Measurements from ENCODE around the gene KIAA0586.

DNA sequence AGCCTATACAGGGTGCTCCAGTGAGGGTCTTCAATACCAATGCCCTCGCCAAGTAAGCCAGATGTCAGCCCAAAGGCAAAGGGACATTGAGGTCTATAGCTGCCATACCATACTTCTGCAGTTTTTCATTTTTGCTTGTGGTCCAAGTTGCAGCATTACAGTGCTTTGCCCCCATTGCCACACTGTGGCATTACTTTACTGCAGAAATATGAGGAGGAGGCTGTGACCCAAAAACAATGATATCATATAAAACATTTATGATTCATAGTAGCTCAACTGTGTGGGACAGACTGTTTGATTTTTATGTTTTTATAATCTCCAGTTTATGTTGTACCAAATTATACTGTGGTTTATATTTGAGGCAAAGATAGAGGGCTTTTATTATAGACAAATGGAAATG is 64.1 kb downstream of the KIAA0586 start:
- TF ChIP-seq, protein P1, sequence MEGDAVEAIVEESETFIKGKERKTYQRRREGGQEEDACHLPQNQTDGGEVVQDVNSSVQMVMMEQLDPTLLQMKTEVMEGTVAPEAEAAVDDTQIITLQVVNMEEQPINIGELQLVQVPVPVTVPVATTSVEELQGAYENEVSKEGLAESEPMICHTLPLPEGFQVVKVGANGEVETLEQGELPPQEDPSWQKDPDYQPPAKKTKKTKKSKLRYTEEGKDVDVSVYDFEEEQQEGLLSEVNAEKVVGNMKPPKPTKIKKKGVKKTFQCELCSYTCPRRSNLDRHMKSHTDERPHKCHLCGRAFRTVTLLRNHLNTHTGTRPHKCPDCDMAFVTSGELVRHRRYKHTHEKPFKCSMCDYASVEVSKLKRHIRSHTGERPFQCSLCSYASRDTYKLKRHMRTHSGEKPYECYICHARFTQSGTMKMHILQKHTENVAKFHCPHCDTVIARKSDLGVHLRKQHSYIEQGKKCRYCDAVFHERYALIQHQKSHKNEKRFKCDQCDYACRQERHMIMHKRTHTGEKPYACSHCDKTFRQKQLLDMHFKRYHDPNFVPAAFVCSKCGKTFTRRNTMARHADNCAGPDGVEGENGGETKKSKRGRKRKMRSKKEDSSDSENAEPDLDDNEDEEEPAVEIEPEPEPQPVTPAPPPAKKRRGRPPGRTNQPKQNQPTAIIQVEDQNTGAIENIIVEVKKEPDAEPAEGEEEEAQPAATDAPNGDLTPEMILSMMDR (IDR thresholded peaks at IDR 0.05; ENCODE audit: low read depth, low read length): no peak
- TF ChIP-seq EZH2phosphoT487 (IDR thresholded peaks at IDR 0.05; ENCODE audit: low read depth): no peak
